Testis (tissue), 3 donors: ENCODE measurements around the gene SHISAL2B. TPM values are rescaled to one million over a fixed set of nuclear protein-coding genes. Genes with fewer than 3 reads are reported as not detected.

Experiments
- DNase-seq: peaks from one replicate; pipeline ENCODE4 v3.0.0-alpha.2; 2019
- H3K27ac ChIP-seq, 2 donors: fragments of 200-600 bp; sonication (generic); one replicate each; pipeline ENCODE4 v1.5.1; 2019
- H3K27me3 ChIP-seq: fragments of 200-600 bp; sonication (generic); one replicate; pipeline ENCODE4 v1.5.1; 2019
- H3K36me3 ChIP-seq: fragments of 200-600 bp; sonication (generic); one replicate; pipeline ENCODE4 v1.5.1; 2017; ENCODE audit warnings: low read depth; ENCODE audit errors: missing control alignments
- H3K4me1 ChIP-seq: fragments of 200-600 bp; sonication (generic); one replicate; pipeline ENCODE4 v1.5.1; 2019
- H3K4me3 ChIP-seq, 2 donors: fragments of 200-600 bp; sonication (generic); one replicate each; pipeline ENCODE4 v1.5.1; 2017 to 2019
- H3K9me3 ChIP-seq: fragments of 200-600 bp; sonication (generic); one replicate; pipeline ENCODE4 v1.5.1; 2017
- CTCF ChIP-seq, 3 experiments: fragments of 450-650 bp in 2 of 3; fragments of 200-600 bp in 1 of 3; sonication (generic) in 1 of 3; IDR thresholded peaks; one replicate each; pipeline ENCODE4 v1.5.1; 2016 to 2019; ENCODE audit warnings: antibody characterized with exemption in 3 of 3, mild to moderate bottlenecking in 2 of 3, moderate library complexity in 1 of 3
- POLR2A ChIP-seq: fragments of 450-650 bp; IDR thresholded peaks from one replicate; pipeline ENCODE4 v1.6.1; 2017; ENCODE audit warnings: antibody characterized with exemption, mild to moderate bottlenecking, moderate library complexity
- WGBS, 2 donors: methylation state at CpG; one replicate each; pipeline ENCODE4 v1.1.5; 2018; 5-methylcytosine and 5-hydroxymethylcytosine counted together
- intact Hi-C: fragments of 100-400 bp; cut with DNase I; formaldehyde crosslinking; loops from one replicate; pipeline ENCODE4 v1.15.1; 2023; ENCODE audit warnings: low total_unique reads
- polyA plus RNA-seq: library from polyadenylated mRNA; stranded (reverse); fragments of 350-450 nt; fragmentation: Illumina TruSeq; extraction: RNeasy Lipid Tissue Mini Kit (QIAGEN cat#74804); gene quantifications from one replicate; pipeline ENCODE4 v1.2.3, GENCODE V29; 2014; ENCODE audit warnings: low read depth, low replicate concordance; ENCODE audit not compliant: insufficient read depth
- total RNA-seq, 2 donors: library from RNA; depleted of rRNA; stranded (reverse); fragments of >200 nt; gene quantifications; one replicate each; pipeline ENCODE4 v1.2.3, GENCODE V29; 2016

SHISAL2B gene
- total and polyA plus RNA-seq, 3 donors from 2014 or later, result 0.74 to 1.0 TPM; not detected in 1

- no peaks in the 10 kb centered on the region for H3K4me1 ChIP-seq
- H3K27me3 ChIP-seq, result no peaks in the 10 kb centered on the region
- TF ChIP-seq CTCF (IDR thresholded peaks at IDR 0.05) (no peak), POLR2A (no peak)
- no peaks in the 10 kb centered on the region for H3K36me3 ChIP-seq
- no peak overlapping the region for H3K4me3 ChIP-seq
- intact Hi-C loops, result no loop called here
- DNase-seq, result no peak
- H3K9me3 ChIP-seq, result no peaks in the 10 kb centered on the region
- 96% methylated on average over 2 of the region's 2 CpGs for WGBS, 2 donors
- H3K27ac ChIP-seq, result no peak overlapping the region
Observed at GRCh38 chr5:64754066-64754465, 63.8 kb downstream of the SHISAL2B start.

DNA sequence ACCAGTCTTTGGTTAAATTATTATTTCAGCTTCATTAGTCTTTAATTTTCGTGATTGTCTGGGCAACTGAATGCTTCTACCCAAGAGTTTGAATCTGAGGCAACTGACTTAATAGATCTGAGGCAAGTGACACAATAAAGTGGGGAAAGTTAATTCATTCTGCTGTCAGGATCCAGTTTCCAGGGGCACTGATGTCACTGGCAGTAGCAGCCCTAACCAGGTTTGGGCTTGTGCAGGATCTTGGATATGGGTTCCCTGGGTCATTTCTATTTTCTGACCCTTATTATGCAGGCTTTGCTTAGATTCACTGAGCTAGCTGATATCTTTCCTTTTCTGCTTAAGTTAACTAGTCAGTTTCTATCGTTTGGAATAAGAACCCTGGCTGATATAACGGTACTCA lies 68.6 kb downstream of the SHISAL2B start:
- WGBS, 2 donors, result 60 to 77% methylated on average over 3 of the region's 3 CpGs
- TF ChIP-seq CTCF (IDR thresholded peaks at IDR 0.05) (no peak), POLR2A (no peak)
- Histone ChIP-seq H3K4me3 (no peak overlapping the region), H3K4me1 (peaks cover 6% of the 10 kb centered on the region), H3K36me3 (no peaks in the 10 kb centered on the region), H3K27me3 (no peaks in the 10 kb centered on the region), H3K9me3 (no peaks in the 10 kb centered on the region), H3K27ac (no peak overlapping the region)
- DNase-seq, result no peak
- intact Hi-C loops, result no loop called here

DNA sequence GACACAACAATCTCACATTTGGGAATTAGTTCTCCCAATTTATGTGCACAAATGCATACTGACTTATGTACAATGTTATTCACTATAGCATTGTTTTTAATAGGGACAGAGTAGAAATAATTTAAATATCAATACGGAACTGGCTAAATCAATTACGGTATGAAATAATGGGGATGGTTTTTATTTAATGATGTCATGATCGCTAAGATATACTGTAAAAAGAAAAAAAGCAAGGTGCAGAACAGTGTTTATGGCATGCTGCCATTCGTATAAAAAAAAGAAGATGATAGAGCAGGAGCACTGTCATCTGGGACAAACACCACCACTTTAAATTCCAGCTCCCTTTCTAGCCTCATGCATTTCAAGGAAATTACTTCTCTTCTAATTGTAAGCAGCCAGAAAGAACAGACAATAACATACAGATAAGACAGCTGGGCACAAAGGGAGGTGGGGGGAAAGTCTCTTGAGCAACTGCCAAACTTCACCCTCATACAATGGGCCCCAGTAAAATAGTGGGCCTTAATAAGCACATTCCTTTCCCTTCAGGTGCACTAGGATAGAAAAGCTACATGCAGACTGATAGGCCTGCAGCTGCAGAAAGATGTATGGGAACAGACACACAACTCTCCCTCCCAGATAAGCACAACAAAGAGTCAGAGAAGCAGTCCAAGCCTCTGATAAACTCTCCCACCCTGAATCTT lies 69.8 kb downstream of the SHISAL2B start:
- 56 to 73% methylated on average over 4 of the region's 4 CpGs for WGBS, 2 donors
- H3K9me3 ChIP-seq, result no peaks in the 10 kb centered on the region
- intact Hi-C loops, result no loop called here

GRCh38 chr5:64763948-64764503 lies 73.7 kb downstream of the SHISAL2B start:
- no peak for TF ChIP-seq POLR2A
- TF ChIP-seq CTCF (IDR thresholded peaks at IDR 0.05), result no peak
- 67 to 72% methylated on average over 4 of the region's 4 CpGs for WGBS, 2 donors

More for the DNA sequence above, 69.8 kb downstream of the SHISAL2B start:
- no peak for DNase-seq
- Histone ChIP-seq H3K27ac (no peak overlapping the region), H3K27me3 (no peaks in the 10 kb centered on the region), H3K4me3 (no peak overlapping the region), H3K4me1 (peaks cover 6% of the 10 kb centered on the region), H3K36me3 (no peaks in the 10 kb centered on the region)
- no peak for TF ChIP-seq POLR2A
- no peak for TF ChIP-seq CTCF (IDR thresholded peaks at IDR 0.05)

More at GRCh38 chr5:64763948-64764503, 73.7 kb downstream of the SHISAL2B start:
- H3K27me3 ChIP-seq, result no peaks in the 10 kb centered on the region
- H3K36me3 ChIP-seq, result no peaks in the 10 kb centered on the region
- H3K9me3 ChIP-seq, result no peaks in the 10 kb centered on the region
- peaks cover 24% of the 10 kb centered on the region for H3K4me1 ChIP-seq
- no peak overlapping the region for H3K4me3 ChIP-seq
- intact Hi-C loops, result no loop called here
- DNase-seq, result no peak
- no peak overlapping the region for H3K27ac ChIP-seq
